Measurements from ENCODE around the gene TOMM6.

Gene TOMM6

GRCh38 chr6:41748542-41748941 lies 39.0 kb upstream of the TOMM6 start:
- no peak for ATAC-seq
- TF ChIP-seq CSRNP3 (CRISPR knock-in tag; IDR thresholded peaks at IDR 0.05) = no peak
- no peak for TF ChIP-seq GLIS3 (CRISPR knock-in tag; IDR thresholded peaks at IDR 0.05)
- TF ChIP-seq ZNF70 (CRISPR knock-in tag; IDR thresholded peaks at IDR 0.05) = no peak
- TF ChIP-seq ZNF565 (CRISPR knock-in tag; conservative IDR thresholded peaks at IDR 0.05; ENCODE audit: low read depth) = no peak
- TF ChIP-seq, protein P1, sequence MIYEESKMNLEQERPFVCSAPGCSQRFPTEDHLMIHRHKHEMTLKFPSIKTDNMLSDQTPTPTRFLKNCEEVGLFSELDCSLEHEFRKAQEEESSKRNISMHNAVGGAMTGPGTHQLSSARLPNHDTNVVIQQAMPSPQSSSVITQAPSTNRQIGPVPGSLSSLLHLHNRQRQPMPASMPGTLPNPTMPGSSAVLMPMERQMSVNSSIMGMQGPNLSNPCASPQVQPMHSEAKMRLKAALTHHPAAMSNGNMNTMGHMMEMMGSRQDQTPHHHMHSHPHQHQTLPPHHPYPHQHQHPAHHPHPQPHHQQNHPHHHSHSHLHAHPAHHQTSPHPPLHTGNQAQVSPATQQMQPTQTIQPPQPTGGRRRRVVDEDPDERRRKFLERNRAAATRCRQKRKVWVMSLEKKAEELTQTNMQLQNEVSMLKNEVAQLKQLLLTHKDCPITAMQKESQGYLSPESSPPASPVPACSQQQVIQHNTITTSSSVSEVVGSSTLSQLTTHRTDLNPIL (CRISPR knock-in tag; IDR thresholded peaks at IDR 0.05; ENCODE audit: low read depth) = no peak
- no peak for TF ChIP-seq SNAI2 (CRISPR knock-in tag; IDR thresholded peaks at IDR 0.05)
- no peak for TF ChIP-seq CSDC2 (CRISPR knock-in tag; IDR thresholded peaks at IDR 0.05)
- no peak for TF ChIP-seq ISL1 (CRISPR knock-in tag; IDR thresholded peaks at IDR 0.05)
- TF ChIP-seq BACH2 (CRISPR knock-in tag; IDR thresholded peaks at IDR 0.05; ENCODE audit: borderline replicate concordance) = no peak
- TF ChIP-seq PPARA (CRISPR knock-in tag; IDR thresholded peaks at IDR 0.05; ENCODE audit: borderline replicate concordance) = no peak
- TF ChIP-seq TOX (CRISPR knock-in tag; IDR thresholded peaks at IDR 0.05; ENCODE audit: borderline replicate concordance) = no peak
- TF ChIP-seq TCF4 (CRISPR knock-in tag; IDR thresholded peaks at IDR 0.05; ENCODE audit: borderline replicate concordance) = no peak
- TF ChIP-seq RARB (CRISPR knock-in tag; IDR thresholded peaks at IDR 0.05) = no peak
- no peak for TF ChIP-seq ZNF8 (CRISPR knock-in tag; IDR thresholded peaks at IDR 0.05)
- no peak for TF ChIP-seq ZFP3 (CRISPR knock-in tag; IDR thresholded peaks at IDR 0.05)
- TF ChIP-seq, protein P2, sequence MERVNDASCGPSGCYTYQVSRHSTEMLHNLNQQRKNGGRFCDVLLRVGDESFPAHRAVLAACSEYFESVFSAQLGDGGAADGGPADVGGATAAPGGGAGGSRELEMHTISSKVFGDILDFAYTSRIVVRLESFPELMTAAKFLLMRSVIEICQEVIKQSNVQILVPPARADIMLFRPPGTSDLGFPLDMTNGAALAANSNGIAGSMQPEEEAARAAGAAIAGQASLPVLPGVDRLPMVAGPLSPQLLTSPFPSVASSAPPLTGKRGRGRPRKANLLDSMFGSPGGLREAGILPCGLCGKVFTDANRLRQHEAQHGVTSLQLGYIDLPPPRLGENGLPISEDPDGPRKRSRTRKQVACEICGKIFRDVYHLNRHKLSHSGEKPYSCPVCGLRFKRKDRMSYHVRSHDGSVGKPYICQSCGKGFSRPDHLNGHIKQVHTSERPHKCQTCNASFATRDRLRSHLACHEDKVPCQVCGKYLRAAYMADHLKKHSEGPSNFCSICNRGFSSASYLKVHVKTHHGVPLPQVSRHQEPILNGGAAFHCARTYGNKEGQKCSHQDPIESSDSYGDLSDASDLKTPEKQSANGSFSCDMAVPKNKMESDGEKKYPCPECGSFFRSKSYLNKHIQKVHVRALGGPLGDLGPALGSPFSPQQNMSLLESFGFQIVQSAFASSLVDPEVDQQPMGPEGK (CRISPR knock-in tag; IDR thresholded peaks at IDR 0.05; ENCODE audit: borderline replicate concordance) = no peak
- no peak for TF ChIP-seq TSHZ2 (CRISPR knock-in tag; IDR thresholded peaks at IDR 0.05)
- no peak for TF ChIP-seq ARNTL (CRISPR knock-in tag; IDR thresholded peaks at IDR 0.05; ENCODE audit: borderline replicate concordance, low read depth)

GRCh38 chr6:41750374-41750773 lies 37.1 kb upstream of the TOMM6 start:
- TF ChIP-seq ZFP3 (CRISPR knock-in tag; IDR thresholded peaks at IDR 0.05) (no peak), TSHZ2 (CRISPR knock-in tag; IDR thresholded peaks at IDR 0.05) (no peak), ZNF565 (CRISPR knock-in tag; conservative IDR thresholded peaks at IDR 0.05; ENCODE audit: low read depth) (no peak)
- TF ChIP-seq, protein P2 (CRISPR knock-in tag; IDR thresholded peaks at IDR 0.05; ENCODE audit: borderline replicate concordance) = no peak
- no peak for ATAC-seq

All from SK-N-SH treated with all-trans-retinoic acid at 6 μM for 48 hours (cell line).